Measurements from ENCODE around the gene MARK3.

Gene MARK3

GRCh38 chr14:103436533-103436932 lies 51.3 kb downstream of the MARK3 start:
- TF ChIP-seq REST (IDR thresholded peaks at IDR 0.05; ENCODE audit: insufficient replicate concordance, low read depth) (no peak), POLR2AphosphoS5 (IDR thresholded peaks at IDR 0.05; ENCODE audit: low read depth) (no peak), GABPA (IDR thresholded peaks at IDR 0.05; ENCODE audit: low read depth) (no peak), SPI1 (IDR thresholded peaks at IDR 0.05; ENCODE audit: borderline replicate concordance, low read depth) (no peak)
- TF ChIP-seq, protein P1, sequence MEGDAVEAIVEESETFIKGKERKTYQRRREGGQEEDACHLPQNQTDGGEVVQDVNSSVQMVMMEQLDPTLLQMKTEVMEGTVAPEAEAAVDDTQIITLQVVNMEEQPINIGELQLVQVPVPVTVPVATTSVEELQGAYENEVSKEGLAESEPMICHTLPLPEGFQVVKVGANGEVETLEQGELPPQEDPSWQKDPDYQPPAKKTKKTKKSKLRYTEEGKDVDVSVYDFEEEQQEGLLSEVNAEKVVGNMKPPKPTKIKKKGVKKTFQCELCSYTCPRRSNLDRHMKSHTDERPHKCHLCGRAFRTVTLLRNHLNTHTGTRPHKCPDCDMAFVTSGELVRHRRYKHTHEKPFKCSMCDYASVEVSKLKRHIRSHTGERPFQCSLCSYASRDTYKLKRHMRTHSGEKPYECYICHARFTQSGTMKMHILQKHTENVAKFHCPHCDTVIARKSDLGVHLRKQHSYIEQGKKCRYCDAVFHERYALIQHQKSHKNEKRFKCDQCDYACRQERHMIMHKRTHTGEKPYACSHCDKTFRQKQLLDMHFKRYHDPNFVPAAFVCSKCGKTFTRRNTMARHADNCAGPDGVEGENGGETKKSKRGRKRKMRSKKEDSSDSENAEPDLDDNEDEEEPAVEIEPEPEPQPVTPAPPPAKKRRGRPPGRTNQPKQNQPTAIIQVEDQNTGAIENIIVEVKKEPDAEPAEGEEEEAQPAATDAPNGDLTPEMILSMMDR (IDR thresholded peaks at IDR 0.05; ENCODE audit: insufficient read depth, low read length): no peak
- H3K27me3 ChIP-seq (ENCODE audit: insufficient read depth, poor library complexity, severe bottlenecking): no peaks in the 10 kb centered on the region
- no peak overlapping the region for H3K4me3 ChIP-seq (replicated peaks; ENCODE audit: insufficient read depth, low read length)
- no peak for DNase-seq (ENCODE audit: low read depth in 1 of 2, low spot score in 1 of 2)
- H3K27ac ChIP-seq (replicated peaks): no peak overlapping the region

GRCh38 chr14:103442288-103442687 lies 57.1 kb downstream of the MARK3 start:
- Histone ChIP-seq H3K4me3 (replicated peaks; ENCODE audit: insufficient read depth, low read length) (no peak overlapping the region), H3K27me3 (ENCODE audit: insufficient read depth, poor library complexity, severe bottlenecking) (no peaks in the 10 kb centered on the region), H3K27ac (replicated peaks) (no peak overlapping the region)
- no peak for TF ChIP-seq GABPA (IDR thresholded peaks at IDR 0.05; ENCODE audit: low read depth)
- no peak for TF ChIP-seq SPI1 (IDR thresholded peaks at IDR 0.05; ENCODE audit: borderline replicate concordance, low read depth)
- TF ChIP-seq POLR2AphosphoS5 (IDR thresholded peaks at IDR 0.05; ENCODE audit: low read depth): no peak
- TF ChIP-seq, protein P1 (IDR thresholded peaks at IDR 0.05; ENCODE audit: insufficient read depth, low read length): no peak
- no peak for TF ChIP-seq REST (IDR thresholded peaks at IDR 0.05; ENCODE audit: insufficient replicate concordance, low read depth)
- no peak for DNase-seq (ENCODE audit: low read depth in 1 of 2, low spot score in 1 of 2)

- TF ChIP-seq REST (IDR thresholded peaks at IDR 0.05; ENCODE audit: insufficient replicate concordance, low read depth) (no peak), GABPA (IDR thresholded peaks at IDR 0.05; ENCODE audit: low read depth) (no peak), POLR2AphosphoS5 (IDR thresholded peaks at IDR 0.05; ENCODE audit: low read depth) (no peak), SPI1 (IDR thresholded peaks at IDR 0.05; ENCODE audit: borderline replicate concordance, low read depth) (no peak)
- TF ChIP-seq, protein P1 (IDR thresholded peaks at IDR 0.05; ENCODE audit: insufficient read depth, low read length): no peak
- no peak for DNase-seq (ENCODE audit: low read depth in 1 of 2, low spot score in 1 of 2)
- Histone ChIP-seq H3K27me3 (ENCODE audit: insufficient read depth, poor library complexity, severe bottlenecking) (no peaks in the 10 kb centered on the region), H3K27ac (replicated peaks) (no peak overlapping the region), H3K4me3 (replicated peaks; ENCODE audit: insufficient read depth, low read length) (no peak overlapping the region)
Observed at GRCh38 chr14:103443111-103443510, 57.9 kb downstream of the MARK3 start.

All from HL-60 (cell line).